Loucy (cell line): ENCODE data around the gene FLRT2.

Experiments used
- EZH2phosphoT487 ChIP-seq: fragments of 200-600 bp; IDR thresholded peaks from 2 replicates; pipeline ENCODE4 v1.6.1; 2018; ENCODE audit warnings: antibody characterized with exemption, mild to moderate bottlenecking, moderate library complexity, borderline replicate concordance
- TF ChIP-seq, protein P1 (sequence below): fragments of 200-600 bp; sonication (generic); conservative IDR thresholded peaks from 2 replicates; pipeline ENCODE4 v1.5.1; 2014; ENCODE audit warnings: mild to moderate bottlenecking, antibody characterized with exemption, low read length

DNA sequence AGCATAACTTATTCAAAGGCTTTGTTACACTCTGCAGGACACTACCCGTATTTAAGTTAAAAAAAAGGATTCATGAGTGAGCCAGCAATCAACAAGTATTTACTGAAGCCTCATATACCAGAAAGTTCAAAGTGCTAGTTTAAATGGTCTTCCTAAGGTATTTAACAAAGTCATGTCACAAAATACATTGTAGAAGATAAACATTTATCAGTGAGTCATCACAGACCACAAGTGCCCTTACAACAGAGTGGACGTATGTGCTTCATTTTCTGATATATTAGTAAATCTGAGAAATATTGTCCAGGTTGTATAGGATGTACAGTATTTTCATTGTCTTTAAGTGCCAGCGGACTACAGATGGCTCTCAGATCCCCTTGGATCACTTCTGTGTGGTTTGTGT lies 24.2 kb downstream of the FLRT2 start:
- TF ChIP-seq, protein P1, sequence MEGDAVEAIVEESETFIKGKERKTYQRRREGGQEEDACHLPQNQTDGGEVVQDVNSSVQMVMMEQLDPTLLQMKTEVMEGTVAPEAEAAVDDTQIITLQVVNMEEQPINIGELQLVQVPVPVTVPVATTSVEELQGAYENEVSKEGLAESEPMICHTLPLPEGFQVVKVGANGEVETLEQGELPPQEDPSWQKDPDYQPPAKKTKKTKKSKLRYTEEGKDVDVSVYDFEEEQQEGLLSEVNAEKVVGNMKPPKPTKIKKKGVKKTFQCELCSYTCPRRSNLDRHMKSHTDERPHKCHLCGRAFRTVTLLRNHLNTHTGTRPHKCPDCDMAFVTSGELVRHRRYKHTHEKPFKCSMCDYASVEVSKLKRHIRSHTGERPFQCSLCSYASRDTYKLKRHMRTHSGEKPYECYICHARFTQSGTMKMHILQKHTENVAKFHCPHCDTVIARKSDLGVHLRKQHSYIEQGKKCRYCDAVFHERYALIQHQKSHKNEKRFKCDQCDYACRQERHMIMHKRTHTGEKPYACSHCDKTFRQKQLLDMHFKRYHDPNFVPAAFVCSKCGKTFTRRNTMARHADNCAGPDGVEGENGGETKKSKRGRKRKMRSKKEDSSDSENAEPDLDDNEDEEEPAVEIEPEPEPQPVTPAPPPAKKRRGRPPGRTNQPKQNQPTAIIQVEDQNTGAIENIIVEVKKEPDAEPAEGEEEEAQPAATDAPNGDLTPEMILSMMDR = no peak
- TF ChIP-seq EZH2phosphoT487 = no peak
